HG03520 (cell line): ENCODE data around the gene NCMAP.

Source experiments
- ATAC-seq: cut with Tn5 transposase; IDR thresholded peaks from one replicate; pipeline ENCODE4 v1.9.1; 2021; ENCODE audit warnings: mild to moderate bottlenecking, moderate library complexity; ENCODE audit not compliant: unreplicated experiment

The NCMAP gene

DNA sequence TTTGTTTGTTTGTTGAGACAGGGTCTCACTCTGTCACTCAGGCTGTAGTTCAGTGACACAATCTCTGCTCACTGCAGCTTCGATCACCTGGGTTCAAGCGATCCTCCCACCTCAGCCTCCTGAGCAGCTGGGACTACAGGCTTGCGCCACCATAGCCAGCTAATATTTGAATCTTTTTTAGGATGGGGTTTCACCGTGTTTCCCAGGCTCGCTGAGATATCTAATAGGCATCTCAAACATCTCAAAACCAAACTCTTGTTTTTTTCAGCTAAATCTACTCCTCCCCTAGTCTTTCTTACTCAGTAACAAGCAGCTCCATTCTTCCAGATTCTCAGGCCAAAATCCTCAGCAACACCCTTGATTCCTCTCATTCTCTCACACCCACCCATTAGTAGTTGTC, 65.2 kb downstream of the NCMAP start:
- ATAC-seq = no peak

- no peak for ATAC-seq
Measured at GRCh38 chr1:24622218-24622617, 66.3 kb downstream of the NCMAP start.

- ATAC-seq = no peak
Measured at GRCh38 chr1:24632832-24633175, 76.9 kb downstream of the NCMAP start.

DNA sequence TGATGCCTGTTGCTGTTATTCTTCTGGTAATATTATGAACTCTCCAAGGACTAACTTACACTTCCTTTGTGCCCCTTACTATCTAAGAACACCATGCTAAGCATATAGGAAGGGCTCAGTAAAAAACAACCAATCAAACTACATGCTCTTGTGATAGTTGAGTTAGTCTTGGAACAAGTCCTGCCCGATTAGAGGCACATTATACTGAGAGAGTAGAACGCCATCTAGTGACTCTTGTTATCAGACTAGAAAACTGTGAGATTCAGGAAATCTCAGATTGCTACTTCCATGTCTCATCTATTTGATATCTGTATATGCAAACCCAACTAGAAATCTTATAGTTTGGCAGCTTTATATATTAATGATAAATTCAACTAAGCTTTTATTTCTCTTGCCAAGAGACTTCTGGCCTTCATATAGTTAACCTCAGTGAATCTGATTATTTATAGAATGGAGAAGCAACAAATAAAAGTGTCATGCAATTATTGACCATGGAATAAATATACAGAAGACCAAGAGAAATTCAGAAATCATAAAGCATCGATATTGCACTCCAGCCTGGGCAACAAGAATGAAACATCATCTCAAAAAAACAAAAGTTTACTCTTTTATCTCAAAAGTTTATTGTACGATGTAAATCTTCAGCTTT, 79.4 kb downstream of the NCMAP start:
- ATAC-seq = no peak

DNA sequence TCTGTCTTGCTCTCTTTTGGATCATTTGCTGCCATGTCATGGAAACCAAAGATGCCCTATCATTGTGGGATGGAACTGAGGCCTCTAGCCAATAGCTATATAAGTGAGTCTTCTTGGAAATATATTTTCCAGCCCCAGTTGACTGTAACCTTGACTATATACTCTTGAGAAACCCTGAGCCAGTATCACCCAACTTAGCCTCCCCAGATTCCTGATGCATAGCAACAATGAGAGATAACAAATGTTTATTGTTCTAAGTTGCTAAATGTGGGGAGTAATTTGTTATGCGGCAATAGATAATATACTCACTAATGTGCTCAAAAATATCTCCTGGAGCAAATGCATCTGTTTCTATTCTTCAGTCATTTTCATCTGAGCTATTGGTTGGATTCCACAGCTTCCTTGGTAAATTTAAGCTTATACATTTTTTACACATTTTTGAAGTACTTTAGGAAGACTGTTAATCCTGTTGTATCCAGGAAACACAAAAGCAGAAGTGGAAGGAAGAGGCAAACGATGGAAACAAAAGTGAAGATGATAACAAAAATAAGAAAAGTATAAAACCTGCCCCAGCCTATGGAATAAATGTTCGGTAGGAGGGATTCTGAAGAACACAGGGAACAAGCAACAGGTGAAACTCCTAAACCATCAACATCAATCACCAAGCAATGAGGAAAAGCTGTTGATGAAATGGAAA, 80.9 kb downstream of the NCMAP start:
- no peak for ATAC-seq

DNA sequence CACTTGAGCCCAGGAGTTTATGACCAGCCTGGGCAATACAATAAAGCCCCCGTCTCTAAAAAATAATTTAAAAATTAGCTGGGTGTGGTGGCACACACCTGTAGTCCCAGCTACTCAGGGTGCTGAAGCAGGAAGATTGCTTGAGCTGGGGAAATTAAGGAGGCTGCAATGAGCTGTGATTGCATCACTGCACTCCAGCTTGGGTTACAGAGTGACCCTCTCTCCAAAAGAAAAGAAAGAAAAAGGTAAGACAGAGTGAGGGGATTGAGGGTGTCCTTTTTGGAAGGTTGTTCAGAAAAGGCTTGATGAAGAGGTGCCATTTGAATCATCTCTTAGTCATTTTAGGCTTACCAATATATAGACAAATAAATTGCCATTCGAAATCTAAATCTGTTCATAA, 83.2 kb downstream of the NCMAP start:
- no peak for ATAC-seq

DNA sequence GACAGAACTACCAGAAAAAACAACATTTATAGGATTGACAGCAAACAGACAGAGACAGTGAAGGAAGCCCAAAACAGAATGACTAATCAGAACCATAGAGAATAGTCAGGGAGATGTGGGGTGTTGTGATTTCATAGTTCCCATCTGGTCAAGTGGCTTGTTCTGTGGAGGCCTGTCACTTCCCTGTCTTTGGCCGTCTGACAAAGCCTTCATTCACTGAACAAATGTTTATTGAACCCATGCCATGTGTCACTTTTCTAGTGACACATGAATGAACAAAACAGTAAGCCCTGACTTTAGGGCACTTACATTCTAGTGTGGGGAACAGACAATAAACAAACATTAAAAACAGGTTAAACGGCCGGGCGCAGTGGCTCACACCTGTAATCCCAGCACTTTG, 84.0 kb downstream of the NCMAP start:
- no peak for ATAC-seq

- no peak for ATAC-seq
Measured at GRCh38 chr1:24640288-24640687, 84.4 kb downstream of the NCMAP start.

- no peak for ATAC-seq
Measured at GRCh38 chr1:24641646-24642151, 85.8 kb downstream of the NCMAP start.

- ATAC-seq = peak; percentile 84
Measured at GRCh38 chr1:24642481-24643362, 86.8 kb downstream of the NCMAP start, which contains the start of gene SRRM1. Gene SRRM1, plus strand, starts transcription at chr1:24643302. Its CDS starts 25 bp downstream, at chr1:24643327.

DNA sequence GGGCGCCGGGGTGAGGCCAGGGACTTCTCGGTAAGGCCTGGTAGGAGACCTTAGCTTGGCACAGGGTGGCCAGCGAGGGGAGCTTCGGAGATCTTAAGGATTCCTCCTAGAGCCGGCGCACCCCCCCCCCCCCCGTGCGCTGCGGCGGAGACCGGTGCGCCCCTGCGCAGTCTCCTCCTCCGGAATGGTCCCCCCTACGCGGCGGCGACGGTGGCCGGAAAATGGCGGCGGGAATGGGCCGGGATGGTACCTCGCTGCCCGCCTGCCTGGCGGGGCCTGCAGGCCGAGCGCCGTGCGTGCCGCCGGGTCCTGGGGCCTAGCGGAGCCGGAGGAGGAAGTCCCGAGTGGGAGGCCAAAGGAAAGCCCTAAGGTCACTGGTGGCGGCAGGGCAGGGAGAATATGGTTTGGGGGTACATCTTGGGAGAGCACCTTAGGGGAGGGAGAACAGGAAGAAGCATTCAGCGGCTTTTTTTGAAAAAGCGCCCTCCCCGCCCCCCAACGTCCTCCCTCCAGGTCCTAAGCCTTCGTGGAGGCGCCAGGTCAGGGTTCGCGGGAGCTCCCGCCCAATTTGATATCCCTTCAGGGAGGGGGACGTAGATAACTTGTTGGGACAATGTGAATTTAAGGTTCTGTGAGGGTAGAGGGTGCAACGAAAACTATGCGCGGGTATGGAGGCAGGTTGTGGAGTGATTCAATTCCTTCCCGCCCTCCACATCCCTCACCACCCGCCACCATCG, 87.6 kb downstream of the NCMAP start:
- peak; percentile 2 for ATAC-seq

GRCh38 chr1:24644100-24644384, 88.2 kb downstream of the NCMAP start:
- no peak for ATAC-seq

GRCh38 chr1:24648919-24649318, 93.0 kb downstream of the NCMAP start:
- ATAC-seq = no peak

DNA sequence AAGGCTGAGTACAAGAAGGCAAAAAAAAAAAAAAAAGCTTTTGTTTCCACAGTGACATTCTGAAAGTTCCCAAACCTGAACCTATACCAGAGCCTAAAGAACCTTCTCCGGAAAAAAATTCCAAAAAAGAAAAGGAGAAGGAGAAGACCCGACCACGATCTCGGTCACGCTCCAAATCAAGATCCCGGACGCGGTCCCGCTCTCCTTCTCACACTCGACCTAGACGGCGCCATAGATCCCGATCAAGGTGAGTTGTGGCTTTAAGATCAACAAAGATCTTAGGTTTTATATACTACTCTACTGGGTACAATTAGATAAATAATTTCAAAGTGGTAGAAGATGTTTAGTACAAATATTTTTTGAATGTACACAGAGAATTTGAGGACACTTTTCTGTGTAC, 96.5 kb downstream of the NCMAP start:
- ATAC-seq = no peak

DNA sequence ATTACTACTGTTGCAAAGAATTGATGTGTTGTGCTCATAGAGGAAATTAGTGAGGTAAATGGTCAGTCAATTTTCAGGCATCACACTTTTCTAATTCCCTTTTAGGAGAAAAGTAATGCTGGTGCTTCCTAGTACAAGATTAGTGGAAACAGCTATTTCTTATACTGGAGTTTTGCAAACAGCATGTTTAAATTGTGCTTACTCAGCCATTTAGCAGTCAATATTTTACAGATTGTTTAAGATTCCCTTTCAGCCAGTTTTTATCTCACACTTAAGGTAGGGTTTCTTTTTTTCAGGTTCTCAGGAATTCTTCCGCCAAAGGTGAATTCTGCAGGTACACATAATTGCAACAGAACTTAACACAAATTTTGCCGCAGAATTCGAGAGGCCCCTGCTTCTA, 98.1 kb downstream of the NCMAP start:
- ATAC-seq = no peak

DNA sequence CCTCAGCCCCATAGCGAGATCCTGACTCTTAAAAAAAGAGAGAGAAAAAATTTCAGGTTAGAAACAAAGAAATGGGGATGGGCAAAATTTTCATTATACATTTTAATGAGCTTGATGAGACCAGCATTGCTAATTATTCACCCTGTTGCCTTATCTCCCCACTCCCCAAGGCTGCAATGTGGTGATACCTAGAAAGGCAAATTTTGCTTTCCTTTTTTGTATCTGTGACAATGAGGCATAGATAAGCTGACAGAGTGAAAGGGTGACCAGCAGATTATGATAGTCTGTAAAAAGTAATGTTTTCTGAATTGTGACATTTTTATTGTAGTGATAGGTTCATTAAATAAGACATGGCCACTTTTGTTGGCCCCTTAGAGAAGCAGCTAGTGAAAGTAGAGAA, 100.2 kb downstream of the NCMAP start:
- ATAC-seq = no peak

DNA sequence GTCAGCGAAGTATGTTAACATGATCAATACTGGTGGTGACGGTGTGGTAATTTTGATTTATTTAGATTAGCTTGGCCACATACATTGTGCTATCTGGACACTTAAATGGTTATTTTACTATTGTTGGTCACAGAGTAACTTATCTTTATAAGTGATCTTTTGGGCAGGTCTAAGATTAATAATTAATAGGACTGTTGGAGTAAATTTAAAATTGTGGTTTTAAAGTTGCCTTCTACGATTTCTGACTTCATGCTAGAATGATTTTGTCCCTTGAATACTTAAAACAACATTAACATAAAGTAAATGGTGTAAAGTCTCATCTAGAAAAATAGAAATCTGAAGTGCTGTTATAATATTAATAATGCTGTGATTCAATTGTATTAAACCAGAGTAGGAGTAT, 101.9 kb downstream of the NCMAP start:
- no peak for ATAC-seq
